Measurements from ENCODE around the gene HOMER2.
"Not testable (repeated sequence)": the region's sequence is repeated elsewhere in the genome, so short reads cannot be mapped to it uniquely, and the experiment has no call there.

The HOMER2 gene

GRCh38 chr15:82923744-82924143 is 28.8 kb downstream of the HOMER2 start:
- no peak for DNase-seq

GRCh38 chr15:82922737-82923136 is 29.8 kb downstream of the HOMER2 start:
- DNase-seq: no peak

GRCh38 chr15:82921939-82922338 is 30.6 kb downstream of the HOMER2 start:
- no peak for DNase-seq

GRCh38 chr15:82921242-82921641 is 31.3 kb downstream of the HOMER2 start:
- no peak for DNase-seq

- no peak for DNase-seq
These were observed 33.2 kb downstream of the HOMER2 start for GRCh38 chr15:82919231-82919886.

- DNase-seq: no peak
These were observed 33.8 kb downstream of the HOMER2 start for GRCh38 chr15:82918607-82919230.

- DNase-seq: no peak
These were observed 34.4 kb downstream of the HOMER2 start for GRCh38 chr15:82918162-82918561.

GRCh38 chr15:82917249-82917648 is 35.3 kb downstream of the HOMER2 start:
- DNase-seq: no peak

GRCh38 chr15:82916161-82916952 is 36.2 kb downstream of the HOMER2 start:
- no peak for DNase-seq

GRCh38 chr15:82914396-82914795 is 38.1 kb downstream of the HOMER2 start:
- DNase-seq: no peak

GRCh38 chr15:82911458-82911857 is 41.1 kb downstream of the HOMER2 start:
- no peak for DNase-seq

- DNase-seq: no peak
These were observed 41.8 kb downstream of the HOMER2 start for GRCh38 chr15:82910721-82911120.

- DNase-seq: no peak
These were observed 43.3 kb downstream of the HOMER2 start for GRCh38 chr15:82909080-82909815.

- no peak for DNase-seq
These were observed 45.2 kb downstream of the HOMER2 start for GRCh38 chr15:82907350-82907749.

GRCh38 chr15:82904574-82904973 is 47.9 kb downstream of the HOMER2 start:
- no peak for DNase-seq

GRCh38 chr15:82903511-82903910 is 49.0 kb downstream of the HOMER2 start:
- DNase-seq: no peak

GRCh38 chr15:82901114-82901805 is 51.3 kb downstream of the HOMER2 start:
- no peak for DNase-seq

- no peak for DNase-seq
These were observed 51.9 kb downstream of the HOMER2 start for GRCh38 chr15:82900511-82901060.

GRCh38 chr15:82898961-82899360 is 53.6 kb downstream of the HOMER2 start:
- no peak for DNase-seq

GRCh38 chr15:82895983-82896382 is 56.5 kb downstream of the HOMER2 start:
- no peak for DNase-seq

GRCh38 chr15:82894971-82895520 is 57.5 kb downstream of the HOMER2 start:
- no peak for DNase-seq

- DNase-seq: not testable (repeated sequence)
These were observed 59.0 kb downstream of the HOMER2 start for GRCh38 chr15:82893473-82893872.
